ENCODE measurements around the gene ATOH1.

ATOH1 gene

GRCh38 chr4:93835929-93836328 lies 7.4 kb downstream of the ATOH1 start:
- no peak for DNase-seq

GRCh38 chr4:93839704-93840103 lies 11.2 kb downstream of the ATOH1 start:
- DNase-seq: no peak

DNA sequence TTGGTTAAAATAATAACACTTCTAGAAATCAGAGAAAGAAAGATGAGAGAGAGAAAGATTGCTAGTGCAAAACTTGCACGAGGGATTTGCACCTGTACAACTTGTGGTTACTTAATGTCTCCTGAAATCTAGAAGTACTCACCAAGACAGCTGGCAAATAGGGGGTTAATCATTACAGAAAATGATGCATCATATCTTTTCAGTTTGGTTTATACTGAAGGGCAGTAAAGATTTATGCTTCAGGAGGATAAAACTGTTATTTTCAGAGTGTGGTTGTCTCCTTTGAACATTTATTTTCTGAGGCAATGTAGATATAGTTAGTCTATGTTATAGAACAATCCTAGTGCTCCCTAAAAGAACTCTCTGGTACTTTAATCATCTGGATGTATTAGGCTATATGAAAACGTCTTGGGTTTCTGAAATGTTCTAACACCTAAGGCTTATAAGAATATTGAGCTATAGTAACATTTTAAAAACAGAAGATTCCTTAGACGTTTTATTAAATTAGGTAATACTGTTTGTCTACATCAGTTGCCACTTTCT lies 13.3 kb downstream of the ATOH1 start:
- DNase-seq: no peak

GRCh38 chr4:93842601-93843252 lies 14.2 kb downstream of the ATOH1 start:
- DNase-seq: no peak

- DNase-seq: no peak
Observed at GRCh38 chr4:93843772-93844171, 15.2 kb downstream of the ATOH1 start.

- no peak for DNase-seq
Observed at GRCh38 chr4:93852680-93853079, 24.1 kb downstream of the ATOH1 start.

DNA sequence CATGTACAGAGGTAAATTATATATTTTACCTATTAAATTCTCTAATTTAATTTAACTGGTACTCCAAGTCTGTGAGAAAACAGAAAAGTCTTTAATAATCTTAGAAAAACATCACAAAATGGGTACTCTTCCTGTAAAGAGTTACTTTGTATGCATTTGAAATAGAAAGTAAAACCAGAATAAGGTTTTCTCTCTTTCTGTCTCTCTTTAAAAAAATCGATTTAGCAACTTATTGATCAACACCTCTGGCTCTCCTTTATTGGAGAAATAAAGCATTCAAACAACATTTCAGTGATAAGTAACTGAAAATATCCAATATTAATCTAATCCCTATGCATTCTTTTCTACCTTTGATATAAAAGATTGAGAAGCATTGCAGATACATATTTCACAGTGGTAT lies 27.4 kb downstream of the ATOH1 start:
- no peak for DNase-seq

- DNase-seq: no peak
Observed at GRCh38 chr4:93865650-93866049, 37.1 kb downstream of the ATOH1 start.

- DNase-seq: no peak
Observed at GRCh38 chr4:93867416-93868001, 39.0 kb downstream of the ATOH1 start.

- DNase-seq: no peak
Observed at GRCh38 chr4:93870876-93871458, 42.4 kb downstream of the ATOH1 start.

- no peak for DNase-seq
Observed at GRCh38 chr4:93876754-93877153, 48.2 kb downstream of the ATOH1 start.

DNA sequence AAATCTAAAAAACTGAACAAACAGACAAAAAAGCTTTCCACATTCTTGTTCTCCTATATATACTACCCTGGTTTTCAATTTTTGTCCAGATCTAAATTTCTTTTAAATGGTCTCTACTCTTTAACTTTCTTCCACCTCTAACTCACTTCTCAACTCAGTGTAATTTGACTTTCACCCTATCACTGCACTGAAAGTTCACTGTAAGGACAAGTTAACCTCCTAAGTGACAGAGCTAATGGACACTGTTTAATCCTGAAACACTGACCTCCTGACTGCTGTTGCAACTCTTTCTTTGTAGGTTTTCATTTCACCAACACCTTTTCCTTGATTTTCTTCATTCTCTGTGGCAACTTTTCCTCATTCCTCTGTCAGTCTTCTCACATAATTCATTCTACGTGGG lies 50.0 kb downstream of the ATOH1 start:
- no peak for DNase-seq

GRCh38 chr4:93879919-93880318 lies 51.4 kb downstream of the ATOH1 start:
- no peak for DNase-seq
